B cell (primary cell): ENCODE results near the gene GET4.

Experiments
- EZH2 ChIP-seq: IDR thresholded peaks from 2 replicates; pipeline ENCODE4 v1.6.1; 2012; ENCODE audit warnings: borderline replicate concordance, low read depth, mild to moderate bottlenecking, moderate library complexity, low read length; ENCODE audit not compliant: insufficient read depth, poor library complexity, severe bottlenecking
- TF ChIP-seq, protein P1 (sequence below): fragments of 200-600 bp; IDR thresholded peaks from one replicate; pipeline ENCODE4 v1.8.0; 2022; ENCODE audit warnings: antibody characterized with exemption, mild to moderate bottlenecking

DNA sequence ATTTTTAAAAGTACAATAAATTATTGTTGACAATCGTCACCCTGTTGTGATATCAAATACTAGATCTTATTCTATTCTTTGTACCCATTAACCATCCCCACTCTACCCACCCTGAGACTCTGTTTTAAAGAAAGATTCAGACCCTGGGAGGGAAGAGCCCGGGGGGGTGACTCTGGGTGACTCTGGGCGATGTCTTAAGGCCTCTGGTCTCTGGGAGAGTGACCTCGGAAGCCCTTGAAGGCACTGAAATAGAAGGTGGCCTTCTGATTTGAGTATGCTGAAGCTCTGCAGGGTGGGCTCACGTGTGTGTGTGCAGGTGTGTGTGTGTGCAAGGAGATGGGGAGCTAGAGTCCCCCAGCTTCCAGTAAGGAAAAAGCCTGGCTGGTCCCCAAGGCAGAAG lies 68.4 kb downstream of the GET4 start:
- TF ChIP-seq EZH2: no peak
- TF ChIP-seq, protein P1, sequence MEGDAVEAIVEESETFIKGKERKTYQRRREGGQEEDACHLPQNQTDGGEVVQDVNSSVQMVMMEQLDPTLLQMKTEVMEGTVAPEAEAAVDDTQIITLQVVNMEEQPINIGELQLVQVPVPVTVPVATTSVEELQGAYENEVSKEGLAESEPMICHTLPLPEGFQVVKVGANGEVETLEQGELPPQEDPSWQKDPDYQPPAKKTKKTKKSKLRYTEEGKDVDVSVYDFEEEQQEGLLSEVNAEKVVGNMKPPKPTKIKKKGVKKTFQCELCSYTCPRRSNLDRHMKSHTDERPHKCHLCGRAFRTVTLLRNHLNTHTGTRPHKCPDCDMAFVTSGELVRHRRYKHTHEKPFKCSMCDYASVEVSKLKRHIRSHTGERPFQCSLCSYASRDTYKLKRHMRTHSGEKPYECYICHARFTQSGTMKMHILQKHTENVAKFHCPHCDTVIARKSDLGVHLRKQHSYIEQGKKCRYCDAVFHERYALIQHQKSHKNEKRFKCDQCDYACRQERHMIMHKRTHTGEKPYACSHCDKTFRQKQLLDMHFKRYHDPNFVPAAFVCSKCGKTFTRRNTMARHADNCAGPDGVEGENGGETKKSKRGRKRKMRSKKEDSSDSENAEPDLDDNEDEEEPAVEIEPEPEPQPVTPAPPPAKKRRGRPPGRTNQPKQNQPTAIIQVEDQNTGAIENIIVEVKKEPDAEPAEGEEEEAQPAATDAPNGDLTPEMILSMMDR: no peak
